ENCODE data around the gene ABTB2.

The ABTB2 gene

GRCh38 chr11:34379079-34379478 lies 21.3 kb upstream of the ABTB2 start:
- no peak overlapping the region for H3K4me3 ChIP-seq (replicated peaks; ENCODE audit: low read depth, low read length)
- no peak for DNase-seq (ENCODE audit: extremely low read depth, insufficient read length)
- no peak for TF ChIP-seq CTCF (IDR thresholded peaks at IDR 0.05; ENCODE audit: insufficient read depth, low read length, poor library complexity, severe bottlenecking)

GRCh38 chr11:34373727-34374126 lies 15.9 kb upstream of the ABTB2 start:
- Histone ChIP-seq H3K36me3 (ENCODE audit: control insufficient read depth, insufficient read depth, low read length) (no peaks in the 10 kb centered on the region), H3K4me3 (replicated peaks; ENCODE audit: low read depth, low read length) (no peak overlapping the region), H3K27me3 (replicated peaks; ENCODE audit: control insufficient read depth, insufficient read depth, low read length) (no peaks in the 10 kb centered on the region)
- no peak for TF ChIP-seq CTCF (IDR thresholded peaks at IDR 0.05; ENCODE audit: insufficient read depth, low read length, poor library complexity, severe bottlenecking)
- no peak for DNase-seq (ENCODE audit: extremely low read depth, insufficient read length)

More at GRCh38 chr11:34379079-34379478, 21.3 kb upstream of the ABTB2 start:
- no peaks in the 10 kb centered on the region for H3K36me3 ChIP-seq (ENCODE audit: control insufficient read depth, insufficient read depth, low read length)
- H3K27me3 ChIP-seq (replicated peaks; ENCODE audit: control insufficient read depth, insufficient read depth, low read length), result no peaks in the 10 kb centered on the region

GRCh38 chr11:34366522-34366921 lies 8.7 kb upstream of the ABTB2 start:
- TF ChIP-seq CTCF (IDR thresholded peaks at IDR 0.05; ENCODE audit: insufficient read depth, low read length, poor library complexity, severe bottlenecking), result peak; percentile 50
- no peak for DNase-seq (ENCODE audit: extremely low read depth, insufficient read length)
- no peaks in the 10 kb centered on the region for H3K36me3 ChIP-seq (ENCODE audit: control insufficient read depth, insufficient read depth, low read length)
- no peaks in the 10 kb centered on the region for H3K27me3 ChIP-seq (replicated peaks; ENCODE audit: control insufficient read depth, insufficient read depth, low read length)
- no peak overlapping the region for H3K4me3 ChIP-seq (replicated peaks; ENCODE audit: low read depth, low read length)

GRCh38 chr11:34364102-34364501 lies 6.3 kb upstream of the ABTB2 start:
- H3K36me3 ChIP-seq (ENCODE audit: control insufficient read depth, insufficient read depth, low read length), result no peaks in the 10 kb centered on the region
- no peak for TF ChIP-seq CTCF (IDR thresholded peaks at IDR 0.05; ENCODE audit: insufficient read depth, low read length, poor library complexity, severe bottlenecking)
- no peak overlapping the region for H3K4me3 ChIP-seq (replicated peaks; ENCODE audit: low read depth, low read length)
- no peak for DNase-seq (ENCODE audit: extremely low read depth, insufficient read length)
- H3K27me3 ChIP-seq (replicated peaks; ENCODE audit: control insufficient read depth, insufficient read depth, low read length), result no peaks in the 10 kb centered on the region

- Histone ChIP-seq H3K27me3 (replicated peaks; ENCODE audit: control insufficient read depth, insufficient read depth, low read length) (no peaks in the 10 kb centered on the region), H3K36me3 (ENCODE audit: control insufficient read depth, insufficient read depth, low read length) (no peaks in the 10 kb centered on the region), H3K4me3 (replicated peaks; ENCODE audit: low read depth, low read length) (no peak overlapping the region)
- DNase-seq (ENCODE audit: extremely low read depth, insufficient read length), result no peak
- no peak for TF ChIP-seq CTCF (IDR thresholded peaks at IDR 0.05; ENCODE audit: insufficient read depth, low read length, poor library complexity, severe bottlenecking)
These were observed 5.7 kb upstream of the ABTB2 start for GRCh38 chr11:34363363-34364084.

GRCh38 chr11:34360046-34360445 lies 2.2 kb upstream of the ABTB2 start:
- TF ChIP-seq CTCF (IDR thresholded peaks at IDR 0.05; ENCODE audit: insufficient read depth, low read length, poor library complexity, severe bottlenecking), result no peak
- H3K36me3 ChIP-seq (ENCODE audit: control insufficient read depth, insufficient read depth, low read length), result no peaks in the 10 kb centered on the region
- H3K27me3 ChIP-seq (replicated peaks; ENCODE audit: control insufficient read depth, insufficient read depth, low read length), result no peaks in the 10 kb centered on the region
- no peak overlapping the region for H3K4me3 ChIP-seq (replicated peaks; ENCODE audit: low read depth, low read length)
- no peak for DNase-seq (ENCODE audit: extremely low read depth, insufficient read length)

Data from GM06990 (cell line).